ENCODE results near the gene FAM50B. TPM values are rescaled to one million over a fixed set of nuclear protein-coding genes. Genes with fewer than 3 reads are reported as not detected.

The FAM50B gene
- total RNA-seq, 1 experiment from 2014 or later, result 0.48 TPM

GRCh38 chr6:3876101-3876500, 26.9 kb downstream of the FAM50B start:
- no peaks in the 10 kb centered on the region for H3K79me2 ChIP-seq (ENCODE audit: low read length)
- H3K4me1 ChIP-seq (ENCODE audit: low read length), result no peaks in the 10 kb centered on the region
- no peaks in the 10 kb centered on the region for H3K27me3 ChIP-seq (ENCODE audit: low read length)
- no peak overlapping the region for H3K4me3 ChIP-seq (ENCODE audit: low read length)
- no peaks in the 10 kb centered on the region for H3K36me3 ChIP-seq (ENCODE audit: insufficient read depth, low read length)
- no peak overlapping the region for H3K9ac ChIP-seq (ENCODE audit: low read length)
- H4K20me1 ChIP-seq (ENCODE audit: insufficient read depth, low read depth, low read length), result no peaks in the 10 kb centered on the region
- no peaks in the 10 kb centered on the region for H3K9me3 ChIP-seq (ENCODE audit: low read length)
- DNase-seq, result no peak
- H3K27ac ChIP-seq (ENCODE audit: low read length), result no peak overlapping the region
- H2AFZ ChIP-seq (ENCODE audit: low read length), result no peak overlapping the region
- no peak overlapping the region for H3K4me2 ChIP-seq (ENCODE audit: low read depth, low read length, poor library complexity, severe bottlenecking)
- H3K9me2 ChIP-seq (replicated peaks; ENCODE audit: insufficient read depth, low read length), result no peaks in the 10 kb centered on the region

- Histone ChIP-seq H3K79me2 (ENCODE audit: low read length) (no peaks in the 10 kb centered on the region), H3K4me3 (ENCODE audit: low read length) (no peak overlapping the region), H3K27me3 (ENCODE audit: low read length) (no peaks in the 10 kb centered on the region), H4K20me1 (ENCODE audit: insufficient read depth, low read depth, low read length) (no peaks in the 10 kb centered on the region), H3K36me3 (ENCODE audit: insufficient read depth, low read length) (no peaks in the 10 kb centered on the region), H3K4me2 (ENCODE audit: low read depth, low read length, poor library complexity, severe bottlenecking) (no peak overlapping the region), H2AFZ (ENCODE audit: low read length) (no peak overlapping the region), H3K9me2 (replicated peaks; ENCODE audit: insufficient read depth, low read length) (no peaks in the 10 kb centered on the region), H3K4me1 (ENCODE audit: low read length) (no peaks in the 10 kb centered on the region), H3K9ac (ENCODE audit: low read length) (no peak overlapping the region), H3K9me3 (ENCODE audit: low read length) (no peaks in the 10 kb centered on the region), H3K27ac (ENCODE audit: low read length) (no peak overlapping the region)
- DNase-seq, result no peak
These were observed 27.7 kb downstream of the FAM50B start for GRCh38 chr6:3876866-3877265.

- H2AFZ ChIP-seq (ENCODE audit: low read length), result no peak overlapping the region
- H3K27ac ChIP-seq (ENCODE audit: low read length), result no peak overlapping the region
- H3K27me3 ChIP-seq (ENCODE audit: low read length), result no peaks in the 10 kb centered on the region
- H3K9ac ChIP-seq (ENCODE audit: low read length), result no peak overlapping the region
- H3K9me3 ChIP-seq (ENCODE audit: low read length), result no peaks in the 10 kb centered on the region
- no peaks in the 10 kb centered on the region for H3K4me1 ChIP-seq (ENCODE audit: low read length)
- H4K20me1 ChIP-seq (ENCODE audit: insufficient read depth, low read depth, low read length), result no peaks in the 10 kb centered on the region
- no peaks in the 10 kb centered on the region for H3K9me2 ChIP-seq (replicated peaks; ENCODE audit: insufficient read depth, low read length)
- DNase-seq, result no peak
- no peaks in the 10 kb centered on the region for H3K36me3 ChIP-seq (ENCODE audit: insufficient read depth, low read length)
- no peaks in the 10 kb centered on the region for H3K79me2 ChIP-seq (ENCODE audit: low read length)
- no peak overlapping the region for H3K4me2 ChIP-seq (ENCODE audit: low read depth, low read length, poor library complexity, severe bottlenecking)
- H3K4me3 ChIP-seq (ENCODE audit: low read length), result no peak overlapping the region
These were observed 29.0 kb downstream of the FAM50B start for GRCh38 chr6:3878048-3878666.

- H3K9me2 ChIP-seq (replicated peaks; ENCODE audit: insufficient read depth, low read length), result no peaks in the 10 kb centered on the region
- H2AFZ ChIP-seq (ENCODE audit: low read length), result no peak overlapping the region
- H3K4me1 ChIP-seq (ENCODE audit: low read length), result no peaks in the 10 kb centered on the region
- no peak for DNase-seq
- no peaks in the 10 kb centered on the region for H3K9me3 ChIP-seq (ENCODE audit: low read length)
- no peak overlapping the region for H3K4me2 ChIP-seq (ENCODE audit: low read depth, low read length, poor library complexity, severe bottlenecking)
- H3K36me3 ChIP-seq (ENCODE audit: insufficient read depth, low read length), result no peaks in the 10 kb centered on the region
- no peaks in the 10 kb centered on the region for H3K79me2 ChIP-seq (ENCODE audit: low read length)
- no peaks in the 10 kb centered on the region for H4K20me1 ChIP-seq (ENCODE audit: insufficient read depth, low read depth, low read length)
- H3K27me3 ChIP-seq (ENCODE audit: low read length), result no peaks in the 10 kb centered on the region
- H3K4me3 ChIP-seq (ENCODE audit: low read length), result no peak overlapping the region
- H3K9ac ChIP-seq (ENCODE audit: low read length), result no peak overlapping the region
- no peak overlapping the region for H3K27ac ChIP-seq (ENCODE audit: low read length)
These were observed 30.2 kb downstream of the FAM50B start for GRCh38 chr6:3879194-3879952.

- no peaks in the 10 kb centered on the region for H3K36me3 ChIP-seq (ENCODE audit: insufficient read depth, low read length)
- no peaks in the 10 kb centered on the region for H4K20me1 ChIP-seq (ENCODE audit: insufficient read depth, low read depth, low read length)
- H3K9me2 ChIP-seq (replicated peaks; ENCODE audit: insufficient read depth, low read length), result no peaks in the 10 kb centered on the region
These were observed 32.7 kb downstream of the FAM50B start for GRCh38 chr6:3881711-3882421.

GRCh38 chr6:3882431-3882830, 33.3 kb downstream of the FAM50B start:
- Histone ChIP-seq H3K4me1 (ENCODE audit: low read length) (no peaks in the 10 kb centered on the region), H3K36me3 (ENCODE audit: insufficient read depth, low read length) (no peaks in the 10 kb centered on the region), H3K4me2 (ENCODE audit: low read depth, low read length, poor library complexity, severe bottlenecking) (no peak overlapping the region), H3K27ac (ENCODE audit: low read length) (no peak overlapping the region), H2AFZ (ENCODE audit: low read length) (no peak overlapping the region), H3K79me2 (ENCODE audit: low read length) (no peaks in the 10 kb centered on the region), H4K20me1 (ENCODE audit: insufficient read depth, low read depth, low read length) (no peaks in the 10 kb centered on the region), H3K9me2 (replicated peaks; ENCODE audit: insufficient read depth, low read length) (no peaks in the 10 kb centered on the region), H3K9ac (ENCODE audit: low read length) (no peak overlapping the region), H3K27me3 (ENCODE audit: low read length) (no peaks in the 10 kb centered on the region), H3K9me3 (ENCODE audit: low read length) (no peaks in the 10 kb centered on the region), H3K4me3 (ENCODE audit: low read length) (no peak overlapping the region)
- DNase-seq, result no peak

More at GRCh38 chr6:3881711-3882421, 32.7 kb downstream of the FAM50B start:
- no peak overlapping the region for H3K4me3 ChIP-seq (ENCODE audit: low read length)
- no peaks in the 10 kb centered on the region for H3K79me2 ChIP-seq (ENCODE audit: low read length)
- no peaks in the 10 kb centered on the region for H3K4me1 ChIP-seq (ENCODE audit: low read length)
- H3K9me3 ChIP-seq (ENCODE audit: low read length), result no peaks in the 10 kb centered on the region
- no peak overlapping the region for H3K27ac ChIP-seq (ENCODE audit: low read length)
- no peak for DNase-seq
- no peak overlapping the region for H2AFZ ChIP-seq (ENCODE audit: low read length)
- no peaks in the 10 kb centered on the region for H3K27me3 ChIP-seq (ENCODE audit: low read length)
- no peak overlapping the region for H3K4me2 ChIP-seq (ENCODE audit: low read depth, low read length, poor library complexity, severe bottlenecking)
- H3K9ac ChIP-seq (ENCODE audit: low read length), result no peak overlapping the region

GRCh38 chr6:3882866-3883265, 33.7 kb downstream of the FAM50B start:
- no peak for DNase-seq
- no peaks in the 10 kb centered on the region for H3K36me3 ChIP-seq (ENCODE audit: insufficient read depth, low read length)
- no peaks in the 10 kb centered on the region for H4K20me1 ChIP-seq (ENCODE audit: insufficient read depth, low read depth, low read length)
- H3K4me2 ChIP-seq (ENCODE audit: low read depth, low read length, poor library complexity, severe bottlenecking), result no peak overlapping the region
- no peaks in the 10 kb centered on the region for H3K27me3 ChIP-seq (ENCODE audit: low read length)
- no peaks in the 10 kb centered on the region for H3K79me2 ChIP-seq (ENCODE audit: low read length)
- H3K4me1 ChIP-seq (ENCODE audit: low read length), result no peaks in the 10 kb centered on the region
- H3K9ac ChIP-seq (ENCODE audit: low read length), result no peak overlapping the region
- no peak overlapping the region for H3K4me3 ChIP-seq (ENCODE audit: low read length)
- H3K27ac ChIP-seq (ENCODE audit: low read length), result no peak overlapping the region
- H3K9me3 ChIP-seq (ENCODE audit: low read length), result no peaks in the 10 kb centered on the region
- no peaks in the 10 kb centered on the region for H3K9me2 ChIP-seq (replicated peaks; ENCODE audit: insufficient read depth, low read length)
- H2AFZ ChIP-seq (ENCODE audit: low read length), result no peak overlapping the region

- Histone ChIP-seq H3K9ac (ENCODE audit: low read length) (no peak overlapping the region), H3K4me2 (ENCODE audit: low read depth, low read length, poor library complexity, severe bottlenecking) (no peak overlapping the region)
These were observed 35.0 kb downstream of the FAM50B start for GRCh38 chr6:3884007-3884745.

More at GRCh38 chr6:3884007-3884745, 35.0 kb downstream of the FAM50B start:
- no peaks in the 10 kb centered on the region for H3K9me3 ChIP-seq (ENCODE audit: low read length)
- H3K27ac ChIP-seq (ENCODE audit: low read length), result no peak overlapping the region
- no peaks in the 10 kb centered on the region for H3K36me3 ChIP-seq (ENCODE audit: insufficient read depth, low read length)
- H4K20me1 ChIP-seq (ENCODE audit: insufficient read depth, low read depth, low read length), result no peaks in the 10 kb centered on the region
- no peaks in the 10 kb centered on the region for H3K27me3 ChIP-seq (ENCODE audit: low read length)
- no peak for DNase-seq
- H3K4me1 ChIP-seq (ENCODE audit: low read length), result no peaks in the 10 kb centered on the region
- H2AFZ ChIP-seq (ENCODE audit: low read length), result no peak overlapping the region
- H3K4me3 ChIP-seq (ENCODE audit: low read length), result no peak overlapping the region
- H3K79me2 ChIP-seq (ENCODE audit: low read length), result no peaks in the 10 kb centered on the region
- H3K9me2 ChIP-seq (replicated peaks; ENCODE audit: insufficient read depth, low read length), result no peaks in the 10 kb centered on the region
